HEK293T (cell line): Measurements from ENCODE around the gene MGP.

Experiments
- CTCF ChIA-PET: fragments of 350-600 bp; formaldehyde crosslinking; extraction: SDS; loops from one replicate; lab custom pipeline; 2021; ENCODE audit warnings: antibody characterized with exemption, inconsistent platforms; lab: Yijun Ruan, JAX
- POLR2A ChIA-PET: fragments of 350-600 bp; formaldehyde crosslinking; extraction: SDS; loops from one replicate; lab custom pipeline; 2020; ENCODE audit warnings: antibody characterized with exemption, inconsistent platforms; lab: Yijun Ruan, JAX
- DNase-seq: peaks from one replicate; pipeline ENCODE4 v3.0.0; 2012; ENCODE audit warnings: mixed read lengths; ENCODE audit errors: extremely low spot score
- ARNT ChIP-seq: fragments of 450-650 bp; IDR thresholded peaks from 2 replicates; pipeline ENCODE4 v1.6.1; 2017; ENCODE audit warnings: mild to moderate bottlenecking
- BHLHE40 ChIP-seq: fragments of 450-650 bp; IDR thresholded peaks from 2 replicates; pipeline ENCODE4 v1.6.1; 2016; ENCODE audit warnings: mild to moderate bottlenecking, moderate library complexity, borderline replicate concordance
- CTBP1 ChIP-seq: fragments of 450-650 bp; IDR thresholded peaks from 2 replicates; pipeline ENCODE4 v1.6.1; 2016; ENCODE audit warnings: borderline replicate concordance
- ELF4 ChIP-seq: fragments of 450-650 bp; IDR thresholded peaks from 2 replicates; pipeline ENCODE4 v1.6.1; 2017; ENCODE audit warnings: antibody characterized with exemption
- FOXA1 ChIP-seq: fragments of 450-650 bp; IDR thresholded peaks from 2 replicates; pipeline ENCODE4 v1.6.1; 2016; ENCODE audit warnings: mild to moderate bottlenecking
- FOXK2 ChIP-seq: fragments of 450-650 bp; IDR thresholded peaks from 2 replicates; pipeline ENCODE4 v1.6.1; 2016; ENCODE audit warnings: mild to moderate bottlenecking
- FOXM1 ChIP-seq: fragments of 450-650 bp; IDR thresholded peaks from 2 replicates; pipeline ENCODE4 v1.6.1; 2017; ENCODE audit warnings: mild to moderate bottlenecking, borderline replicate concordance
- HDGF ChIP-seq: fragments of 450-650 bp; IDR thresholded peaks from 2 replicates; pipeline ENCODE4 v1.6.1; 2017; ENCODE audit warnings: antibody characterized with exemption, borderline replicate concordance
- L3MBTL2 ChIP-seq: fragments of 450-650 bp; conservative IDR thresholded peaks from 2 replicates; pipeline ENCODE4 v1.6.1; 2016; ENCODE audit warnings: mild to moderate bottlenecking
- LEF1 ChIP-seq: fragments of 450-650 bp; IDR thresholded peaks from 2 replicates; pipeline ENCODE4 v1.6.1; 2017; ENCODE audit warnings: mild to moderate bottlenecking, borderline replicate concordance
- NFRKB ChIP-seq: fragments of 450-650 bp; IDR thresholded peaks from 2 replicates; pipeline ENCODE4 v1.6.1; 2016; ENCODE audit warnings: mild to moderate bottlenecking, moderate library complexity
- PKNOX1 ChIP-seq: fragments of 450-650 bp; IDR thresholded peaks from 2 replicates; pipeline ENCODE4 v1.6.1; 2016
- SP1 ChIP-seq: fragments of 450-650 bp; IDR thresholded peaks from 2 replicates; pipeline ENCODE4 v1.6.1; 2017
- SUZ12 ChIP-seq: fragments of 450-650 bp; IDR thresholded peaks from 2 replicates; pipeline ENCODE4 v1.6.1; 2016; ENCODE audit warnings: mild to moderate bottlenecking
- TARDBP ChIP-seq: fragments of 450-650 bp; IDR thresholded peaks from 2 replicates; pipeline ENCODE4 v1.6.1; 2016
- ZNF384 ChIP-seq: fragments of 450-650 bp; IDR thresholded peaks from 2 replicates; pipeline ENCODE4 v1.6.1; 2016

The MGP gene

GRCh38 chr12:14873440-14874185 lies 12.0 kb downstream of the MGP start:
- ChIA-PET POLR2A (no interaction called here), CTCF (no interaction called here)
- DNase-seq: no peak
- no peak for TF ChIP-seq NFRKB
- TF ChIP-seq SUZ12: no peak
- TF ChIP-seq SP1: no peak
- no peak for TF ChIP-seq BHLHE40
- TF ChIP-seq HDGF: no peak
- no peak for TF ChIP-seq FOXA1
- no peak for TF ChIP-seq ELF4
- TF ChIP-seq PKNOX1: no peak
- no peak for TF ChIP-seq TARDBP
- TF ChIP-seq FOXM1: no peak
- no peak for TF ChIP-seq L3MBTL2
- no peak for TF ChIP-seq ARNT
- TF ChIP-seq CTBP1: no peak
- TF ChIP-seq LEF1: no peak
- TF ChIP-seq ZNF384: no peak
- TF ChIP-seq FOXK2: no peak

GRCh38 chr12:14871886-14872285 lies 13.8 kb downstream of the MGP start:
- DNase-seq: no peak
- CTCF ChIA-PET: no interaction called here
- no peak for TF ChIP-seq LEF1
- TF ChIP-seq SP1: no peak
- no peak for TF ChIP-seq CTBP1
- no peak for TF ChIP-seq FOXK2
- no peak for TF ChIP-seq BHLHE40
- no peak for TF ChIP-seq FOXM1
- POLR2A ChIA-PET: no interaction called here

- ChIA-PET POLR2A (no interaction called here), CTCF (interaction anchor here (0.8 kb wide), 1 partner anchor 342 kb away, joined by 3 read pairs; no protein-coding TSS in a partner anchor)
- no peak for TF ChIP-seq TARDBP
- TF ChIP-seq FOXM1: no peak
These were observed 14.4 kb downstream of the MGP start for GRCh38 chr12:14871247-14871646.

GRCh38 chr12:14868916-14869506 lies 16.6 kb downstream of the MGP start:
- CTCF ChIA-PET: no interaction called here
- POLR2A ChIA-PET: no interaction called here
- no peak for TF ChIP-seq SUZ12
- TF ChIP-seq FOXK2: no peak
- no peak for TF ChIP-seq FOXM1
- TF ChIP-seq ZNF384: no peak
- no peak for TF ChIP-seq LEF1
- TF ChIP-seq L3MBTL2: no peak
- no peak for DNase-seq

More at GRCh38 chr12:14871247-14871646, 14.4 kb downstream of the MGP start:
- no peak for DNase-seq

- no peak for DNase-seq
- TF ChIP-seq ZNF384: no peak
- no peak for TF ChIP-seq TARDBP
- no peak for TF ChIP-seq ARNT
- TF ChIP-seq SP1: no peak
- TF ChIP-seq PKNOX1: no peak
- TF ChIP-seq FOXA1: no peak
- no peak for TF ChIP-seq FOXK2
- TF ChIP-seq L3MBTL2: no peak
- TF ChIP-seq HDGF: no peak
- TF ChIP-seq FOXM1: no peak
- TF ChIP-seq ELF4: no peak
- no peak for TF ChIP-seq SUZ12
- TF ChIP-seq CTBP1: no peak
- TF ChIP-seq BHLHE40: no peak
- TF ChIP-seq LEF1: no peak
- CTCF ChIA-PET: no interaction called here
- POLR2A ChIA-PET: no interaction called here
These were observed 25.2 kb downstream of the MGP start for GRCh38 chr12:14860490-14860889.

DNA sequence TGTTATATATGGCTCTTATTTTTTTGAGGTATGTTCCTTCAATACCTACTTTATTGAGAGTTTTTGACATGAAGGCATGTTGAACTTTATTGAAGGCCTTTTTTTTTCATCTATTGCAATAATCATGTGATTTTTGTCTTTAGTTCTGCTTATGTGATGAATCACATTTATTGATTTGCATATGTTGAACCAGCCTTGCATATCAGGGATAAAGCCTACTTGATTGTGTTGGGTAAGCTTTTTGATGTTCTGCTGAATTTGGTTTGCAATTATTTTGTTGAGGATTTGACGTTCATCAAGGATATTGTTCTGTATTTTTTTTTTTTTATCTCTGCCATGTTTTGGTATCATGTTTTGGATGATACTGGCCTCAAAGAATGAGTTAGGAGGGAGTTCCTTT lies 27.1 kb downstream of the MGP start:
- CTCF ChIA-PET: interaction anchor here (0.7 kb wide), 1 partner anchor 126 kb away, joined by 5 read pairs; no protein-coding TSS in a partner anchor

More for the DNA sequence above, 27.1 kb downstream of the MGP start:
- POLR2A ChIA-PET: no interaction called here
- TF ChIP-seq FOXM1 (no peak), SUZ12 (no peak), ELF4 (no peak), HDGF (no peak), ARNT (no peak), FOXK2 (no peak), CTBP1 (no peak), FOXA1 (no peak), PKNOX1 (no peak), BHLHE40 (no peak), SP1 (no peak), TARDBP (no peak), LEF1 (no peak), NFRKB (no peak), ZNF384 (no peak), L3MBTL2 (no peak)
- DNase-seq: no peak
